HL-60/S4 (cell line): ENCODE measurements around the gene BBS2.

Source experiments
- in situ Hi-C: fragments of 300-500 bp; cut with MboI; formaldehyde crosslinking; loops from 2 replicates; pipeline ENCODE4 v1.14.3; 2022; ENCODE audit warnings: low sequenced_read_pairs

Gene BBS2

GRCh38 chr16:56519459-56520250 is at the start of gene BBS2:
BBS2 (minus strand) TSS chr16:56520024; CDS start chr16:56519862, 162 bp downstream.
- in situ Hi-C loops = loop anchor here (25.0 kb wide), 1 partner anchor 93 kb away; the partner anchor contains the start of gene MT2A

- in situ Hi-C loops = no loop called here
Observed at GRCh38 chr16:56564793-56565477, 45.1 kb upstream of the BBS2 start, which contains the start of gene MT4. MT4 (plus strand) TSS chr16:56565073; CDS start chr16:56565129, 56 bp downstream.

GRCh38 chr16:56561126-56561525 is 41.3 kb upstream of the BBS2 start:
- in situ Hi-C loops = no loop called here

- in situ Hi-C loops = no loop called here
Observed at GRCh38 chr16:56560447-56560846, 40.6 kb upstream of the BBS2 start.

- in situ Hi-C loops = no loop called here
Observed at GRCh38 chr16:56559109-56559508, 39.3 kb upstream of the BBS2 start.

- in situ Hi-C loops = no loop called here
Observed at GRCh38 chr16:56558024-56558747, 38.4 kb upstream of the BBS2 start.

- in situ Hi-C loops = no loop called here
Observed at GRCh38 chr16:56554441-56554840, 34.6 kb upstream of the BBS2 start.

- in situ Hi-C loops = no loop called here
Observed at GRCh38 chr16:56551796-56552738, 32.2 kb upstream of the BBS2 start.

GRCh38 chr16:56549744-56550385 is 30.0 kb upstream of the BBS2 start:
- in situ Hi-C loops = no loop called here

GRCh38 chr16:56549161-56549560 is 29.3 kb upstream of the BBS2 start:
- in situ Hi-C loops = no loop called here

GRCh38 chr16:56547949-56548567 is 28.2 kb upstream of the BBS2 start:
- in situ Hi-C loops = no loop called here

GRCh38 chr16:56547120-56547948 is 27.5 kb upstream of the BBS2 start:
- in situ Hi-C loops = no loop called here

GRCh38 chr16:56542039-56542438 is 22.2 kb upstream of the BBS2 start:
- in situ Hi-C loops = no loop called here

GRCh38 chr16:56539656-56540055 is 19.8 kb upstream of the BBS2 start:
- in situ Hi-C loops = no loop called here

- in situ Hi-C loops = no loop called here
Observed at GRCh38 chr16:56538331-56538730, 18.5 kb upstream of the BBS2 start.

GRCh38 chr16:56534847-56535383 is 15.1 kb upstream of the BBS2 start:
- in situ Hi-C loops = no loop called here

GRCh38 chr16:56532714-56533113 is 12.9 kb upstream of the BBS2 start:
- in situ Hi-C loops = no loop called here

GRCh38 chr16:56530872-56531271 is 11.0 kb upstream of the BBS2 start:
- in situ Hi-C loops = no loop called here
